Liver (tissue), 9 donors: ENCODE results near the gene CCDC187. TPM values are rescaled to one million over a fixed set of nuclear protein-coding genes. Genes with fewer than 3 reads are reported as not detected.

Experiments
- DNase-seq: peaks from one replicate; pipeline ENCODE4 v3.0.0-alpha.2; 2017; ENCODE audit warnings: low spot score
- H3K27ac ChIP-seq, 2 donors: one replicate each; pipeline ENCODE4 v1.7.0; 2013; ENCODE audit warnings: inconsistent platforms in 2 of 2, low read length in 2 of 2, control low read depth in 1 of 2, low read depth in 1 of 2, mild to moderate bottlenecking in 1 of 2
- H3K27me3 ChIP-seq, 4 donors: one replicate each; pipeline versions ENCODE4 v1.6.1 to v1.7.0; 2013; ENCODE audit warnings: low read length in 3 of 4, inconsistent platforms in 1 of 4, mild to moderate bottlenecking in 1 of 4, moderate library complexity in 1 of 4; ENCODE audit not compliant: control insufficient read depth in 4 of 4, insufficient read depth in 4 of 4
- H3K36me3 ChIP-seq, 4 donors: one replicate each; pipeline versions ENCODE4 v1.6.1 to v1.7.0; 2013; ENCODE audit warnings: low read length in 3 of 4, mild to moderate bottlenecking in 3 of 4, low read depth in 1 of 4, moderate library complexity in 1 of 4; ENCODE audit not compliant: control insufficient read depth in 4 of 4, insufficient read depth in 3 of 4
- H3K4me1 ChIP-seq, 4 donors: one replicate each; pipeline versions ENCODE4 v1.6.1 to v1.7.0; 2013; ENCODE audit warnings: low read length in 3 of 4, mild to moderate bottlenecking in 3 of 4, moderate library complexity in 1 of 4; ENCODE audit not compliant: control insufficient read depth in 4 of 4, insufficient read depth in 4 of 4
- H3K4me3 ChIP-seq, 3 donors: one replicate each; pipeline versions ENCODE4 v1.6.1 to v1.7.0; 2013; ENCODE audit warnings: low read length in 3 of 3, control low read depth in 1 of 3, low read depth in 1 of 3, mild to moderate bottlenecking in 1 of 3
- H3K9ac ChIP-seq, 2 donors: one replicate each; pipeline ENCODE4 v1.7.0; 2013; ENCODE audit warnings: low read length in 2 of 2, mild to moderate bottlenecking in 2 of 2, moderate library complexity in 2 of 2, control low read depth in 1 of 2, low read depth in 1 of 2
- H3K9me3 ChIP-seq, 4 donors: one replicate each; pipeline versions ENCODE4 v1.6.1 to v1.7.0; 2013; ENCODE audit warnings: low read length in 3 of 4; ENCODE audit not compliant: control insufficient read depth in 4 of 4
- EGR1 ChIP-seq, 2 donors: IDR thresholded peaks; 2 replicates each; pipeline ENCODE4 v1.6.1; 2016 to 2018; ENCODE audit warnings: antibody characterized with exemption in 2 of 2, low read depth in 2 of 2
- FOXA1 ChIP-seq: IDR thresholded peaks from 2 replicates; pipeline ENCODE4 v1.6.1; 2016; ENCODE audit warnings: antibody characterized with exemption
- FOXA2 ChIP-seq: IDR thresholded peaks from 2 replicates; pipeline ENCODE4 v1.6.1; 2016; ENCODE audit warnings: antibody characterized with exemption
- HNF4A ChIP-seq, 2 donors: conservative IDR thresholded peaks; 2 replicates each; pipeline ENCODE4 v1.6.1; 2016; ENCODE audit warnings: antibody characterized with exemption in 2 of 2, mild to moderate bottlenecking in 2 of 2
- HNF4G ChIP-seq: IDR thresholded peaks from 2 replicates; pipeline ENCODE4 v1.6.1; 2016; ENCODE audit warnings: antibody characterized with exemption
- JUND ChIP-seq, 2 donors: IDR thresholded peaks; 2 replicates each; pipeline ENCODE4 v1.6.1; 2016; ENCODE audit warnings: antibody characterized with exemption in 2 of 2
- NR2F2 ChIP-seq: IDR thresholded peaks from 2 replicates; pipeline ENCODE4 v1.6.1; 2016; ENCODE audit warnings: antibody characterized with exemption
- RAD21 ChIP-seq, 2 donors: IDR thresholded peaks; 2 replicates each; pipeline ENCODE4 v1.6.1; 2016; ENCODE audit warnings: antibody characterized with exemption in 2 of 2, mild to moderate bottlenecking in 2 of 2
- RXRA ChIP-seq, 2 donors: IDR thresholded peaks; 2 replicates each; pipeline ENCODE4 v1.6.1; 2017 to 2018; ENCODE audit warnings: antibody characterized with exemption in 2 of 2, mild to moderate bottlenecking in 1 of 2
- SP1 ChIP-seq: IDR thresholded peaks from 2 replicates; pipeline ENCODE4 v1.6.1; 2018; ENCODE audit warnings: antibody characterized with exemption, mild to moderate bottlenecking
- TAF1 ChIP-seq: conservative IDR thresholded peaks from 2 replicates; pipeline ENCODE4 v1.6.1; 2016; ENCODE audit warnings: antibody characterized with exemption, mild to moderate bottlenecking
- YY1 ChIP-seq: IDR thresholded peaks from 2 replicates; pipeline ENCODE4 v1.6.1; 2016; ENCODE audit warnings: antibody characterized with exemption, mild to moderate bottlenecking
- WGBS: extraction: QIAGEN DNeasy Blood & Tissue Kit; methylation state at CpG from one replicate; pipeline ENCODE4 v1.1.7; 2013; 5-methylcytosine and 5-hydroxymethylcytosine counted together
- polyA plus RNA-seq, 2 donors: library from polyadenylated mRNA; stranded (reverse) in 1 of 2; unstranded in 1 of 2; fragments of 200-250 nt in 1 of 2; fragments of >200 nt in 1 of 2; fragmentation: Nextera tagmentation in 1 of 2; extraction: Ambion mirVana in 1 of 2; gene quantifications; one replicate each; pipeline versions ENCODE4 v1.2.1 to v1.2.3, GENCODE V29; 2013 to 2015
- total RNA-seq, 2 donors: library from RNA; depleted of rRNA; stranded (reverse); fragments of >200 nt; gene quantifications; one replicate each; pipeline ENCODE4 v1.2.3, GENCODE V29; 2014
- TF ChIP-seq, protein P1 (sequence below): fragments of 150-350 bp; IDR thresholded peaks from 2 replicates; pipeline ENCODE4 v1.5.1; 2017; ENCODE audit warnings: improper control_type of control experiment, low read depth, low read length; ENCODE audit not compliant: missing input control
- TF ChIP-seq, protein P2 (sequence below): IDR thresholded peaks from 2 replicates; pipeline ENCODE4 v1.6.1; 2016; ENCODE audit warnings: antibody characterized with exemption, mild to moderate bottlenecking
- TF ChIP-seq, protein P3 (sequence below): IDR thresholded peaks from 2 replicates; pipeline ENCODE4 v1.6.1; 2016; ENCODE audit warnings: antibody characterized with exemption
- TF ChIP-seq, protein P4 (sequence below): IDR thresholded peaks from 2 replicates; pipeline ENCODE4 v1.6.1; 2016; ENCODE audit warnings: antibody characterized with exemption
- donor health status: healthy.
- donor health status: healthy.
- donor health status: healthy.
- donor health status: healthy.
- donor health status: healthy.

CCDC187 gene
- total and polyA plus RNA-seq, 4 donors: 0.05 TPM; not detected in 3

DNA sequence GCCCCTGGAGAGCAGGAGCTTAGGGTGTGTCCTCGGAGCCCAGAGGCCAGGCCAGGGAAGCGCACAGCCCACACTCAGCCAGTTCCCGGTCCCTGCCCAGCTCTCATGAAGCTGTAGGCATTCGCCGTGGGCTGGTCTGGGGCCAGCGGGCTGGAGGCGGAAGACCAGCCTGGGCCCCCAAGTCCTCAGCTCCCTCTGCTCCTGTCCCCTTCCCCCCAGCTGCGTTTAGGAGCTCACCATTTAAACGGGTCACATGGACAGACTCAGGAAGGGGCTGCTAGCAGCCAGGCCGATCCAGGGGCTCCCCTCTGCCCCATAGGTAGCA is 42.2 kb upstream of the CCDC187 start:
- H3K27ac ChIP-seq: no peak overlapping the region
- no peak for TF ChIP-seq YY1
- no peak for TF ChIP-seq NR2F2
- TF ChIP-seq, protein P1, sequence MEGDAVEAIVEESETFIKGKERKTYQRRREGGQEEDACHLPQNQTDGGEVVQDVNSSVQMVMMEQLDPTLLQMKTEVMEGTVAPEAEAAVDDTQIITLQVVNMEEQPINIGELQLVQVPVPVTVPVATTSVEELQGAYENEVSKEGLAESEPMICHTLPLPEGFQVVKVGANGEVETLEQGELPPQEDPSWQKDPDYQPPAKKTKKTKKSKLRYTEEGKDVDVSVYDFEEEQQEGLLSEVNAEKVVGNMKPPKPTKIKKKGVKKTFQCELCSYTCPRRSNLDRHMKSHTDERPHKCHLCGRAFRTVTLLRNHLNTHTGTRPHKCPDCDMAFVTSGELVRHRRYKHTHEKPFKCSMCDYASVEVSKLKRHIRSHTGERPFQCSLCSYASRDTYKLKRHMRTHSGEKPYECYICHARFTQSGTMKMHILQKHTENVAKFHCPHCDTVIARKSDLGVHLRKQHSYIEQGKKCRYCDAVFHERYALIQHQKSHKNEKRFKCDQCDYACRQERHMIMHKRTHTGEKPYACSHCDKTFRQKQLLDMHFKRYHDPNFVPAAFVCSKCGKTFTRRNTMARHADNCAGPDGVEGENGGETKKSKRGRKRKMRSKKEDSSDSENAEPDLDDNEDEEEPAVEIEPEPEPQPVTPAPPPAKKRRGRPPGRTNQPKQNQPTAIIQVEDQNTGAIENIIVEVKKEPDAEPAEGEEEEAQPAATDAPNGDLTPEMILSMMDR: no peak
- TF ChIP-seq, protein P2, sequence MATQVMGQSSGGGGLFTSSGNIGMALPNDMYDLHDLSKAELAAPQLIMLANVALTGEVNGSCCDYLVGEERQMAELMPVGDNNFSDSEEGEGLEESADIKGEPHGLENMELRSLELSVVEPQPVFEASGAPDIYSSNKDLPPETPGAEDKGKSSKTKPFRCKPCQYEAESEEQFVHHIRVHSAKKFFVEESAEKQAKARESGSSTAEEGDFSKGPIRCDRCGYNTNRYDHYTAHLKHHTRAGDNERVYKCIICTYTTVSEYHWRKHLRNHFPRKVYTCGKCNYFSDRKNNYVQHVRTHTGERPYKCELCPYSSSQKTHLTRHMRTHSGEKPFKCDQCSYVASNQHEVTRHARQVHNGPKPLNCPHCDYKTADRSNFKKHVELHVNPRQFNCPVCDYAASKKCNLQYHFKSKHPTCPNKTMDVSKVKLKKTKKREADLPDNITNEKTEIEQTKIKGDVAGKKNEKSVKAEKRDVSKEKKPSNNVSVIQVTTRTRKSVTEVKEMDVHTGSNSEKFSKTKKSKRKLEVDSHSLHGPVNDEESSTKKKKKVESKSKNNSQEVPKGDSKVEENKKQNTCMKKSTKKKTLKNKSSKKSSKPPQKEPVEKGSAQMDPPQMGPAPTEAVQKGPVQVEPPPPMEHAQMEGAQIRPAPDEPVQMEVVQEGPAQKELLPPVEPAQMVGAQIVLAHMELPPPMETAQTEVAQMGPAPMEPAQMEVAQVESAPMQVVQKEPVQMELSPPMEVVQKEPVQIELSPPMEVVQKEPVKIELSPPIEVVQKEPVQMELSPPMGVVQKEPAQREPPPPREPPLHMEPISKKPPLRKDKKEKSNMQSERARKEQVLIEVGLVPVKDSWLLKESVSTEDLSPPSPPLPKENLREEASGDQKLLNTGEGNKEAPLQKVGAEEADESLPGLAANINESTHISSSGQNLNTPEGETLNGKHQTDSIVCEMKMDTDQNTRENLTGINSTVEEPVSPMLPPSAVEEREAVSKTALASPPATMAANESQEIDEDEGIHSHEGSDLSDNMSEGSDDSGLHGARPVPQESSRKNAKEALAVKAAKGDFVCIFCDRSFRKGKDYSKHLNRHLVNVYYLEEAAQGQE: no peak
- TF ChIP-seq SP1: no peak
- TF ChIP-seq, protein P3, sequence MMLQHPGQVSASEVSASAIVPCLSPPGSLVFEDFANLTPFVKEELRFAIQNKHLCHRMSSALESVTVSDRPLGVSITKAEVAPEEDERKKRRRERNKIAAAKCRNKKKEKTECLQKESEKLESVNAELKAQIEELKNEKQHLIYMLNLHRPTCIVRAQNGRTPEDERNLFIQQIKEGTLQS: no peak
- no peak for TF ChIP-seq JUND (IDR thresholded peaks at IDR 0.05)
- TF ChIP-seq HNF4G: no peak
- no peak for TF ChIP-seq EGR1 (IDR thresholded peaks at IDR 0.05; ENCODE audit: low read depth in 2 of 2)
- TF ChIP-seq FOXA1: no peak
- TF ChIP-seq, protein P4, sequence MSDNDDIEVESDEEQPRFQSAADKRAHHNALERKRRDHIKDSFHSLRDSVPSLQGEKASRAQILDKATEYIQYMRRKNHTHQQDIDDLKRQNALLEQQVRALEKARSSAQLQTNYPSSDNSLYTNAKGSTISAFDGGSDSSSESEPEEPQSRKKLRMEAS: no peak
- TF ChIP-seq RAD21 (IDR thresholded peaks at IDR 0.05): no peak
- no peak for TF ChIP-seq RXRA (IDR thresholded peaks at IDR 0.05)
- no peak for TF ChIP-seq TAF1
- no peak for TF ChIP-seq HNF4A (conservative IDR thresholded peaks at IDR 0.05)
- TF ChIP-seq FOXA2: no peak
- H3K27me3 ChIP-seq: no peaks in the 10 kb centered on the region
- no peak overlapping the region for H3K9ac ChIP-seq
- no peak overlapping the region for H3K4me3 ChIP-seq
- no peak for DNase-seq
- H3K36me3 ChIP-seq: no peaks in the 10 kb centered on the region
- H3K4me1 ChIP-seq: peaks cover 0 to 10% (median 4%) of the 10 kb centered on the region in 4 donors
- no peaks in the 10 kb centered on the region for H3K9me3 ChIP-seq
- 65% methylated on average over 10 of the region's 10 CpGs for WGBS

DNA sequence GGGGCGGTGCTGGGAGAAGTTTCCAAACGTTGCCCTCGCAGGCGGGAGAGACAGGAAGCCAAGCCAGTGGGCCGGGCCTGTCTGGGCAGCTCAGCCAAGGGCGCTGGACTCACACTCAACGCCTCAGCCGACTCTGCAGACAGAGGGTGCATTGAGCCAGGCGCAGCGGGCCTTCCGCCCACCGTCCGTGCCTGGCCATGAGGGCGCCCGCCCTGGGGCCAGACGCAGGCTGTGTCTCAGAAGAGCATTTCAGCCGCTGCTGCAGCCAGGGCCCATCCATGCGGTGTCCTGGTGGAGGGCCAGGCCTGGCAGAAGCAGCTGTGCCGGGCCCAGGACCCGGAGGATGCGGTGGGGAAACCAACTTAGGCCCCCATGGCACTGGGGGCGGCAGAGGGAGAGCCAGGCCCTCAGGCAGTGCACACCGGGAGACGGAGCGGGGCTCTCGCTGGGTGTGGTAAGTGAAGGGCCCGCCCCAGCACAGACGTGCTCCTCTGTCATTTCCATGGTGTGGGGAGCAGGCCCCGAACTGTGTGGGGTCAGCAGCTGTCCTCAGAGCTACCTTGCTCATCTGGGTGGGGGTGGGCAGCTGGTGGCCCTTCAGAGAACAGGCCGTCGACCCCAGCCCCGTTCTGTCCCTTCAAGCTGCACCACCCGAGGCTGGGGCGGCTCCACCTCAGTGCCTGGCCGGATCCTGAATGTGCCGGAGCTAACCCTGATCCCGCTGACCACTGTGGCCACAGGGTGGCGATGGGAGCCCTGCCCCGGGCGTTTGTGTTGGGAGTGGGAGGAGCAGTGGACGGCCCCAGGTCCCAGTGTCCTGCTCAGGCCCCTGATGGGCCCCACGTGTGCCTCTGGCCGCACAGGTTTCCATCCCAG is 41.6 kb upstream of the CCDC187 start:
- H3K27ac ChIP-seq: peak overlapping the region in 1 of 2 donors; percentile 54

More for the DNA sequence above, 41.6 kb upstream of the CCDC187 start:
- DNase-seq: peak; percentile 57
- TF ChIP-seq YY1 (no peak), TAF1 (no peak), NR2F2 (no peak), RAD21 (IDR thresholded peaks at IDR 0.05) (peak; percentile 71 to 83)
- TF ChIP-seq, protein P1: peak; percentile 49
- TF ChIP-seq, protein P3: no peak
- Histone ChIP-seq H3K4me3 (no peak overlapping the region), H3K9me3 (no peaks in the 10 kb centered on the region), H3K27me3 (no peaks in the 10 kb centered on the region), H3K4me1 (peaks cover 0 to 11% (median 4%) of the 10 kb centered on the region in 4 donors), H3K36me3 (no peaks in the 10 kb centered on the region), H3K9ac (no peak overlapping the region)
- WGBS: 54% methylated on average over 43 of the region's 43 CpGs
